Measurements from ENCODE around the gene BHMT2.

BHMT2 gene

DNA sequence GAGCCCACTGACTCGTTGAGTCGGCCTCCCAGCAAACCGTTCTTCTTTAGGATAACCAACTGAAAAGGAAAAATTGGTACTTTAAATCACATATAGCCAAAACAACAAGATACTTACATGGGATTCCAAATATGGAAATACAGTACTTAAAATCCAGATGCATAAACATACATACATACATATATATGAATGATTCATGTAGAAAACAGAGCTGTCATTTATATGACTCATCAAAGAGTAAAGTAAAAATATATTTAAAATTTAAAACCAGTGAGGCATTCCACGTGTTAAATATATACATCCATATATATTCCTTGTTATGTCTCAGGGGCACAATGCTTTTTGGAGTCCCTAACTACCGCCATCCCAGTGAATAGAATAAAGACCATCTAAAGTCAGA is 36.8 kb upstream of the BHMT2 start:
- no peaks in the 10 kb centered on the region for H3K4me1 ChIP-seq (ENCODE audit: control insufficient read depth, insufficient read depth, low read length)
- H3K9ac ChIP-seq (ENCODE audit: low read depth, low read length), result no peak overlapping the region
- no peaks in the 10 kb centered on the region for H3K27me3 ChIP-seq (ENCODE audit: control insufficient read depth, insufficient read depth, low read length)
- H3K9me3 ChIP-seq (ENCODE audit: control insufficient read depth, insufficient read depth, low read length), result no peaks in the 10 kb centered on the region
- no peak overlapping the region for H3K4me3 ChIP-seq (ENCODE audit: low read depth, low read length)
- H3K27ac ChIP-seq (ENCODE audit: low read depth, low read length), result no peak overlapping the region
- H3K36me3 ChIP-seq (ENCODE audit: control insufficient read depth, insufficient read depth, low read length), result no peaks in the 10 kb centered on the region

- Histone ChIP-seq H3K4me3 (ENCODE audit: low read depth, low read length) (no peak overlapping the region), H3K36me3 (ENCODE audit: control insufficient read depth, insufficient read depth, low read length) (no peaks in the 10 kb centered on the region), H3K4me1 (ENCODE audit: control insufficient read depth, insufficient read depth, low read length) (no peaks in the 10 kb centered on the region), H3K27me3 (ENCODE audit: control insufficient read depth, insufficient read depth, low read length) (no peaks in the 10 kb centered on the region), H3K27ac (ENCODE audit: low read depth, low read length) (no peak overlapping the region), H3K9ac (ENCODE audit: low read depth, low read length) (no peak overlapping the region), H3K9me3 (ENCODE audit: control insufficient read depth, insufficient read depth, low read length) (no peaks in the 10 kb centered on the region)
These were observed 34.3 kb upstream of the BHMT2 start for GRCh38 chr5:79035237-79035636.

- no peaks in the 10 kb centered on the region for H3K27me3 ChIP-seq (ENCODE audit: control insufficient read depth, insufficient read depth, low read length)
- H3K9ac ChIP-seq (ENCODE audit: low read depth, low read length), result no peak overlapping the region
- no peaks in the 10 kb centered on the region for H3K36me3 ChIP-seq (ENCODE audit: control insufficient read depth, insufficient read depth, low read length)
- no peaks in the 10 kb centered on the region for H3K4me1 ChIP-seq (ENCODE audit: control insufficient read depth, insufficient read depth, low read length)
- H3K9me3 ChIP-seq (ENCODE audit: control insufficient read depth, insufficient read depth, low read length), result no peaks in the 10 kb centered on the region
- no peak overlapping the region for H3K27ac ChIP-seq (ENCODE audit: low read depth, low read length)
- no peak overlapping the region for H3K4me3 ChIP-seq (ENCODE audit: low read depth, low read length)
These were observed 32.8 kb upstream of the BHMT2 start for GRCh38 chr5:79036769-79037168.

DNA sequence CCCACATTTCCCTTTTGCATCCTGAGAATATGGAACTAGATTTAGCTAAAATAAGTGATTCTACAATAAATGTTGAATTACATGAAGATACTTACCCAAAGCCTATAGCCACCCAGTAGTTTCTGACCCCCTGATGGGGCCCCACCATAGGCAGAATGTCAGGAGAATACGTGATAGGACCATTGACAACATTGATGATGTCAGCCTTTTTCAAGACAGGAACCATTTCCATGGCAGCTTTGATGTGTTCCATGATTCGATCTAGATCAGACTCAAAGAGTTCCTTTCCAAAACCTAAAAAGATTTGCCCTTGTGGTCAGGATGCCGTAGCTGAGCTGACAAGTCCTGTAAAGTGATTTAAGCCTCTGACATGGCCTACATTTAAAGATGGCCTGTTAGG is 27.4 kb upstream of the BHMT2 start:
- H3K4me1 ChIP-seq (ENCODE audit: control insufficient read depth, insufficient read depth, low read length), result no peaks in the 10 kb centered on the region
- H3K4me3 ChIP-seq (ENCODE audit: low read depth, low read length), result no peak overlapping the region
- no peak overlapping the region for H3K27ac ChIP-seq (ENCODE audit: low read depth, low read length)
- H3K9ac ChIP-seq (ENCODE audit: low read depth, low read length), result no peak overlapping the region
- H3K9me3 ChIP-seq (ENCODE audit: control insufficient read depth, insufficient read depth, low read length), result no peaks in the 10 kb centered on the region
- no peaks in the 10 kb centered on the region for H3K36me3 ChIP-seq (ENCODE audit: control insufficient read depth, insufficient read depth, low read length)
- H3K27me3 ChIP-seq (ENCODE audit: control insufficient read depth, insufficient read depth, low read length), result no peaks in the 10 kb centered on the region

GRCh38 chr5:79047199-79047598 is 22.4 kb upstream of the BHMT2 start:
- no peak overlapping the region for H3K4me3 ChIP-seq (ENCODE audit: low read depth, low read length)
- no peak overlapping the region for H3K9ac ChIP-seq (ENCODE audit: low read depth, low read length)
- no peaks in the 10 kb centered on the region for H3K36me3 ChIP-seq (ENCODE audit: control insufficient read depth, insufficient read depth, low read length)
- H3K27ac ChIP-seq (ENCODE audit: low read depth, low read length), result no peak overlapping the region
- H3K9me3 ChIP-seq (ENCODE audit: control insufficient read depth, insufficient read depth, low read length), result no peaks in the 10 kb centered on the region
- no peaks in the 10 kb centered on the region for H3K27me3 ChIP-seq (ENCODE audit: control insufficient read depth, insufficient read depth, low read length)
- H3K4me1 ChIP-seq (ENCODE audit: control insufficient read depth, insufficient read depth, low read length), result no peaks in the 10 kb centered on the region

- H3K4me3 ChIP-seq (ENCODE audit: low read depth, low read length), result no peak overlapping the region
- H3K36me3 ChIP-seq (ENCODE audit: control insufficient read depth, insufficient read depth, low read length), result no peaks in the 10 kb centered on the region
- no peaks in the 10 kb centered on the region for H3K9me3 ChIP-seq (ENCODE audit: control insufficient read depth, insufficient read depth, low read length)
- no peak overlapping the region for H3K27ac ChIP-seq (ENCODE audit: low read depth, low read length)
- no peaks in the 10 kb centered on the region for H3K4me1 ChIP-seq (ENCODE audit: control insufficient read depth, insufficient read depth, low read length)
- H3K27me3 ChIP-seq (ENCODE audit: control insufficient read depth, insufficient read depth, low read length), result no peaks in the 10 kb centered on the region
- H3K9ac ChIP-seq (ENCODE audit: low read depth, low read length), result no peak overlapping the region
These were observed 21.1 kb upstream of the BHMT2 start for GRCh38 chr5:79048437-79048836.

GRCh38 chr5:79050498-79050897 is 19.1 kb upstream of the BHMT2 start:
- Histone ChIP-seq H3K9me3 (ENCODE audit: control insufficient read depth, insufficient read depth, low read length) (no peaks in the 10 kb centered on the region), H3K9ac (ENCODE audit: low read depth, low read length) (no peak overlapping the region), H3K4me3 (ENCODE audit: low read depth, low read length) (no peak overlapping the region), H3K36me3 (ENCODE audit: control insufficient read depth, insufficient read depth, low read length) (no peaks in the 10 kb centered on the region), H3K27me3 (ENCODE audit: control insufficient read depth, insufficient read depth, low read length) (no peaks in the 10 kb centered on the region), H3K4me1 (ENCODE audit: control insufficient read depth, insufficient read depth, low read length) (no peaks in the 10 kb centered on the region), H3K27ac (ENCODE audit: low read depth, low read length) (no peak overlapping the region)

DNA sequence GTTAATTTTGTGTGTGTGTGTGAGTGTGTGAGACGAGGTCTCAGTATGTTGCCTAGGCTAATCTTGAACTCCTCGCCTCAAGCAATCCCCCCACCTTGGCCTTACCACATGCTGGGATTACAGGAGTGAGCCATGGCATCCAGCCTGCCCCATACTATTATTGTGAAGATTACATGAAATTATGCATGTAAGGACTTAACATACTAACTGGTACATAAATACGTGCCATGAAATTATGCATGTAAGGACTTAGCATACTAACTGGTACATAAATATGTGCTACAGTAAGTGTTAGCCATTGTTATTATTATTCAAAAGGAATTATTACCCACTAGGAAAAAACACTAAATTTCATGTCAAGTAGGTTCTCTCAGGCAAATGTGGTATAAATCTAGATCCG is 16.2 kb upstream of the BHMT2 start:
- Histone ChIP-seq H3K9ac (ENCODE audit: low read depth, low read length) (no peak overlapping the region), H3K27me3 (ENCODE audit: control insufficient read depth, insufficient read depth, low read length) (no peaks in the 10 kb centered on the region), H3K4me1 (ENCODE audit: control insufficient read depth, insufficient read depth, low read length) (no peaks in the 10 kb centered on the region), H3K9me3 (ENCODE audit: control insufficient read depth, insufficient read depth, low read length) (no peaks in the 10 kb centered on the region), H3K4me3 (ENCODE audit: low read depth, low read length) (no peak overlapping the region), H3K36me3 (ENCODE audit: control insufficient read depth, insufficient read depth, low read length) (no peaks in the 10 kb centered on the region), H3K27ac (ENCODE audit: low read depth, low read length) (no peak overlapping the region)

GRCh38 chr5:79055017-79055416 is 14.6 kb upstream of the BHMT2 start:
- Histone ChIP-seq H3K9me3 (ENCODE audit: control insufficient read depth, insufficient read depth, low read length) (no peaks in the 10 kb centered on the region), H3K27ac (ENCODE audit: low read depth, low read length) (no peak overlapping the region), H3K4me1 (ENCODE audit: control insufficient read depth, insufficient read depth, low read length) (no peaks in the 10 kb centered on the region), H3K36me3 (ENCODE audit: control insufficient read depth, insufficient read depth, low read length) (no peaks in the 10 kb centered on the region), H3K9ac (ENCODE audit: low read depth, low read length) (no peak overlapping the region), H3K4me3 (ENCODE audit: low read depth, low read length) (no peak overlapping the region), H3K27me3 (ENCODE audit: control insufficient read depth, insufficient read depth, low read length) (no peaks in the 10 kb centered on the region)

DNA sequence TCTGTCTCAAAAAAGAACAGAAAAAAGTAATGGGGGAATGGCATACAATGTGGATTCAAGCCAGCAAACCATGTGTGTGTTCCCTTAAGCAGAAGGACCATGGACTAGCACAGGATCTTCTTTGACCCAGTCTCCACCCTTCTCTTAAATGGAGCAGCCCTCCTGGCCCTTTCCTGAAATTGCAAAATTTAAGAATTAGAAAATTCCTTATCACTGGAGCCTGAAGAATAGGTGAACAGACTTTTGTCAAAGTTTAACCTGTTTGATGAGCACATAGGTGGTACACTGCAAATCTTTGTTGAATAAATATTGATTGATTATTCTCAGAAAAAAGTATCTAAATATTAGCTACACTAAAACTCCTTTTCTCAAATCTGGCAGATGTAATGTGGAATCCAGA is 12.7 kb upstream of the BHMT2 start:
- Histone ChIP-seq H3K27me3 (ENCODE audit: control insufficient read depth, insufficient read depth, low read length) (no peaks in the 10 kb centered on the region), H3K9me3 (ENCODE audit: control insufficient read depth, insufficient read depth, low read length) (no peaks in the 10 kb centered on the region), H3K36me3 (ENCODE audit: control insufficient read depth, insufficient read depth, low read length) (no peaks in the 10 kb centered on the region), H3K9ac (ENCODE audit: low read depth, low read length) (no peak overlapping the region), H3K4me1 (ENCODE audit: control insufficient read depth, insufficient read depth, low read length) (no peaks in the 10 kb centered on the region), H3K4me3 (ENCODE audit: low read depth, low read length) (no peak overlapping the region), H3K27ac (ENCODE audit: low read depth, low read length) (no peak overlapping the region)

- Histone ChIP-seq H3K36me3 (ENCODE audit: control insufficient read depth, insufficient read depth, low read length) (no peaks in the 10 kb centered on the region), H3K9me3 (ENCODE audit: control insufficient read depth, insufficient read depth, low read length) (no peaks in the 10 kb centered on the region), H3K9ac (ENCODE audit: low read depth, low read length) (no peak overlapping the region), H3K27ac (ENCODE audit: low read depth, low read length) (no peak overlapping the region), H3K4me3 (ENCODE audit: low read depth, low read length) (no peak overlapping the region), H3K4me1 (ENCODE audit: control insufficient read depth, insufficient read depth, low read length) (0 out of 2 replicates have a peak, but pooled peaks cover 4% of the 10 kb centered on the region), H3K27me3 (ENCODE audit: control insufficient read depth, insufficient read depth, low read length) (no peaks in the 10 kb centered on the region)
These were observed 9.9 kb upstream of the BHMT2 start for GRCh38 chr5:79059674-79060073.

DNA sequence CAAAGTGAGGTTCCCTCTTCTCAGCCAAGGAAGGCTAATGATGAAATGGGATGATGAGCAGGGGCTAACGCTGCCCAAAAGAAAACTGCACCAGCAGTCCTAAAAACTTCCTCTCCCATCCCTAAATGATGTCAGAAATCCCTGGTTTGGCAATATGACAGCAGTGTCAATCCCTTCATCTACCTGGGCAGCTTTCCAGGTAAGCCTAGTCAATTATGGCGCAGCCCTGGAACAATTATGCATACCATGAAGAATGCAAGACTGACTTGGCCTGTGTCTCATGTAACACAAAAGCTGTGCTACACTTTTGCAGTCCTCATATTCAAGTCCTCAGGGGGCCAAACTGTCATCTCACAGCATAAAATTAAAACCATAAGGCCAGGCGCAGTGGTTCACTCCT is 7.1 kb upstream of the BHMT2 start:
- Histone ChIP-seq H3K9me3 (ENCODE audit: control insufficient read depth, insufficient read depth, low read length) (no peaks in the 10 kb centered on the region), H3K27ac (ENCODE audit: low read depth, low read length) (no peak overlapping the region), H3K27me3 (ENCODE audit: control insufficient read depth, insufficient read depth, low read length) (no peaks in the 10 kb centered on the region), H3K36me3 (ENCODE audit: control insufficient read depth, insufficient read depth, low read length) (no peaks in the 10 kb centered on the region), H3K4me1 (ENCODE audit: control insufficient read depth, insufficient read depth, low read length) (0 out of 2 replicates have a peak, but pooled peaks cover 4% of the 10 kb centered on the region), H3K4me3 (ENCODE audit: low read depth, low read length) (no peak overlapping the region), H3K9ac (ENCODE audit: low read depth, low read length) (no peak overlapping the region)
